ENCODE results near the gene PTCSC3. TPM values are rescaled to one million over a fixed set of nuclear protein-coding genes. Genes with fewer than 3 reads are reported as not detected.
"Not testable (repeated sequence)": the region's sequence is repeated elsewhere in the genome, so short reads cannot be mapped to it uniquely, and the experiment has no call there.

Gene PTCSC3
- total RNA-seq, 2 donors from 2014 or later: not detected

- Histone ChIP-seq H3K9ac (ENCODE audit: low read depth in 2 of 2, low read length in 2 of 2) (no peak overlapping the region), H3K27me3 (no peaks in the 10 kb centered on the region), H3K4me1 (no peaks in the 10 kb centered on the region), H3K36me3 (no peaks in the 10 kb centered on the region), H3K4me3 (no peak overlapping the region), H3K9me3 (no peaks in the 10 kb centered on the region), H3K27ac (no peak overlapping the region)
- no peak for DNase-seq
- TF ChIP-seq CTCF (IDR thresholded peaks at IDR 0.05): no peak
- intact Hi-C loops (cut with DNase I): no loop called here
Observed at GRCh38 chr14:36105401-36105800, 71.1 kb downstream of the PTCSC3 start.

GRCh38 chr14:36104258-36104657, 72.3 kb downstream of the PTCSC3 start:
- intact Hi-C loops (cut with DNase I); H3K4me3 ChIP-seq; DNase-seq; H3K27me3 ChIP-seq; H3K4me1 ChIP-seq; H3K36me3 ChIP-seq; H3K9ac ChIP-seq (ENCODE audit: low read depth in 2 of 2, low read length in 2 of 2); H3K9me3 ChIP-seq; H3K27ac ChIP-seq: not testable (repeated sequence)

- no peaks in the 10 kb centered on the region for H3K4me1 ChIP-seq
- H3K27me3 ChIP-seq: no peaks in the 10 kb centered on the region
- DNase-seq: no peak
- no peak overlapping the region for H3K9ac ChIP-seq (ENCODE audit: low read depth in 2 of 2, low read length in 2 of 2)
- intact Hi-C loops (cut with DNase I): no loop called here
- no peak for TF ChIP-seq CTCF (IDR thresholded peaks at IDR 0.05)
- no peak overlapping the region for H3K27ac ChIP-seq
- H3K36me3 ChIP-seq: no peaks in the 10 kb centered on the region
- no peak overlapping the region for H3K4me3 ChIP-seq
- no peaks in the 10 kb centered on the region for H3K9me3 ChIP-seq
Observed at GRCh38 chr14:36099619-36100018, 76.9 kb downstream of the PTCSC3 start.

- no peak for TF ChIP-seq CTCF (IDR thresholded peaks at IDR 0.05)
- no peak for DNase-seq
- no peaks in the 10 kb centered on the region for H3K27me3 ChIP-seq
- intact Hi-C loops (cut with DNase I): no loop called here
- no peak overlapping the region for H3K27ac ChIP-seq
- no peaks in the 10 kb centered on the region for H3K9me3 ChIP-seq
- H3K9ac ChIP-seq (ENCODE audit: low read depth in 2 of 2, low read length in 2 of 2): no peak overlapping the region
- H3K4me3 ChIP-seq: no peak overlapping the region
- H3K4me1 ChIP-seq: no peaks in the 10 kb centered on the region
- no peaks in the 10 kb centered on the region for H3K36me3 ChIP-seq
Observed at GRCh38 chr14:36097356-36097755, 79.2 kb downstream of the PTCSC3 start.

GRCh38 chr14:36096090-36096489, 80.4 kb downstream of the PTCSC3 start:
- no peaks in the 10 kb centered on the region for H3K36me3 ChIP-seq
- no peaks in the 10 kb centered on the region for H3K27me3 ChIP-seq
- no peak for DNase-seq
- no peaks in the 10 kb centered on the region for H3K9me3 ChIP-seq
- no peak overlapping the region for H3K27ac ChIP-seq
- intact Hi-C loops (cut with DNase I): no loop called here
- no peaks in the 10 kb centered on the region for H3K4me1 ChIP-seq
- no peak for TF ChIP-seq CTCF (IDR thresholded peaks at IDR 0.05)
- H3K9ac ChIP-seq (ENCODE audit: low read depth in 2 of 2, low read length in 2 of 2): no peak overlapping the region
- H3K4me3 ChIP-seq: no peak overlapping the region

- no peak for DNase-seq
- H3K36me3 ChIP-seq: no peaks in the 10 kb centered on the region
- no peak overlapping the region for H3K27ac ChIP-seq
- H3K9me3 ChIP-seq: no peaks in the 10 kb centered on the region
- intact Hi-C loops (cut with DNase I): no loop called here
- no peaks in the 10 kb centered on the region for H3K4me1 ChIP-seq
- no peak overlapping the region for H3K9ac ChIP-seq (ENCODE audit: low read depth in 2 of 2, low read length in 2 of 2)
- H3K4me3 ChIP-seq: no peak overlapping the region
- no peak for TF ChIP-seq CTCF (IDR thresholded peaks at IDR 0.05)
- H3K27me3 ChIP-seq: no peaks in the 10 kb centered on the region
Observed at GRCh38 chr14:36094963-36095362, 81.6 kb downstream of the PTCSC3 start.
